ENCODE results near the gene MYBBP1A.

The MYBBP1A gene

DNA sequence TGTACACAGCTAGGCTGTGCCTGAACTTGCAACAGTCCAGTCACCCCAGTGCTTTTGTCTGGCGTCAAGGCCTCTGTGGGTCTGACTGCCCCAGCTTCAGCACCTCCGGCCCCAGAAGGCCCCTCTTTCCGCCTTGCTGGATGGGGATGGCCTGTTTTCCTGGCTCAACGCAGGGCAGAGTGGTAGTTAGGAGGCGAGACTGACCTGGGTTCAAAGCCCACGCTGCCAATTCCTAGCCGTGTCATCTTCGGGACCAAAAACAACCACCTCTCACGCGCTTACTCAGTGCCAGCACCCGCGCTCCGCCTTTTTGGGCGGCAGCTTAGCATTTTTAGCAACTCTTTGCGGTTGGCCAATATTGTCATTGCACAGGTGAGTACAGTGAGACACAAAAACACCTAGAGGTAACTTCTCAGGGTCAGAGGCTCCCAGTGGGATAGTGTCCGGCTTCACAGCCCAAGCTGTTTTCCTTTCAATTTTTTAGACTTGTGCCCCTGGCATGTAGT, 4.6 kb downstream of the MYBBP1A start:
- H3K4me3 ChIP-seq (ENCODE audit: low read depth, low read length) = no peak overlapping the region

DNA sequence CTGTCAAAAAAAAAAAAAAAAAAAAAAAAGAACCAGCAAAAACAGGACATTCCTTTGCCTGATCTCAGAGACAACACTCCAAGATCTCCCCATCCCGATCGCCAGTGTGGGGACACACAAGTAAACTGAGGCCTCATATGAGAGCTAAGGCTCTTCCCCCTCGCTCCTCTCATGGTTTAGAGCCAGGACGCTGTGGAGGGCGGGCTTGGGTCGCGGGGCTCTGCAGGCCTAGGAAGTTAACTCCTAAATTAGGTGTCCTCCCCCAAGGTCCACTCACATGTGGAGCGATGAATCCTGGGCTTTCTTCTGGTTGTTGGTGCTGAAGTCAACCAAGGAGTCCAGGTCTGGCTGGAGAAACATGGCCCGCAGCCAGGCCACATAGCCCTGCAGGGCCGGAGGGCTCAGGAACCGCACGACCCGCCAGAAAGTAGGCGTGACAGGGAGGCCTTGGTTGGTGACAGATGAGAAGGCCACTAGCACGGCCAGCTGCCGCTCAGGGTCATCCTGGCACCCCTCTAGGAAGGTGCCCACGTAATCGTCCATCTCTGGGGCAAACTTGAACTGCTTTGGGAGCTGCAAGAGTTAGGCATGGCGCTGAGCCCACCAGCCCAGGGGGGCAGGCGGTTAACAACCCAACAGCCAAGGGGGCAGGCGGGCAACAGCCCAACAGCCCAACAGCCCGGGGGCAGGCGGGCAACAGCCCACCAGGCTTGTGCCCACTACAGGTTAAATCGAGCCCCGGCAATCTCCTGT, 5.2 kb downstream of the MYBBP1A start:
- DNase-seq (ENCODE audit: low read depth) = no peak
- TF ChIP-seq CTCF (IDR thresholded peaks at IDR 0.05; ENCODE audit: low read depth, low read length) (no peak), POLR2A (IDR thresholded peaks at IDR 0.05; ENCODE audit: extremely low read depth, insufficient read length) (no peak)
- TF ChIP-seq, protein P1, sequence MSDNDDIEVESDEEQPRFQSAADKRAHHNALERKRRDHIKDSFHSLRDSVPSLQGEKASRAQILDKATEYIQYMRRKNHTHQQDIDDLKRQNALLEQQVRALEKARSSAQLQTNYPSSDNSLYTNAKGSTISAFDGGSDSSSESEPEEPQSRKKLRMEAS (IDR thresholded peaks at IDR 0.05; ENCODE audit: low read depth, low read length) = no peak
- no peak overlapping the region for H3K4me3 ChIP-seq (ENCODE audit: low read depth, low read length)

More for the DNA sequence above, 4.6 kb downstream of the MYBBP1A start:
- DNase-seq (ENCODE audit: low read depth) = no peak
- TF ChIP-seq, protein P1 (IDR thresholded peaks at IDR 0.05; ENCODE audit: low read depth, low read length) = no peak
- TF ChIP-seq CTCF (IDR thresholded peaks at IDR 0.05; ENCODE audit: low read depth, low read length) = no peak
- no peak for TF ChIP-seq POLR2A (IDR thresholded peaks at IDR 0.05; ENCODE audit: extremely low read depth, insufficient read length)
- no peak for TF ChIP-seq MYC (IDR thresholded peaks at IDR 0.05; ENCODE audit: low read depth, low read length)

- DNase-seq (ENCODE audit: low read depth) = no peak
- TF ChIP-seq POLR2A (IDR thresholded peaks at IDR 0.05; ENCODE audit: extremely low read depth, insufficient read length) (no peak), CTCF (IDR thresholded peaks at IDR 0.05; ENCODE audit: low read depth, low read length) (no peak), MYC (IDR thresholded peaks at IDR 0.05; ENCODE audit: low read depth, low read length) (no peak)
- TF ChIP-seq, protein P1 (IDR thresholded peaks at IDR 0.05; ENCODE audit: low read depth, low read length) = no peak
- no peak overlapping the region for H3K4me3 ChIP-seq (ENCODE audit: low read depth, low read length)
Measured at GRCh38 chr17:4548721-4549531, 6.3 kb downstream of the MYBBP1A start.

DNA sequence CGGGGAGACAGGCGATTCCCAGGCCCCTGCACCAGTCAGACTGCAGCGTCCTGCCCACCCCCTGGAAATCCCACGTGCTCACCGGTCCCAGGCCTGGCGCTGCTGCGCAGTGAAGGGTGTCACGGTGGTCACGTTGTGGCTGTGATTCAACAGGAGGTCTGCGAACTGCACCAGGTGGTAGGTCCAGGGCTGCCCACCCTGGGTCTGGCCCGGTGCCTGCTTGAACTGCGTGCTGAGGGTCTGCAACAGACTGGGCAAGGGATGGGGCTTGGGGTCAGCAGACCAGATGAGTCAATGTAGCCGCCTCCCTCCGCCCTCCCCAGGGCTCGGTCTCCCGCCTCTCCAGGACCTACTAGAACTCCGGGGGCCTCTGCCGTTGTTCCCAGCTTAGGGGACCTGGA, 7.1 kb downstream of the MYBBP1A start:
- no peak for DNase-seq (ENCODE audit: low read depth)
- no peak overlapping the region for H3K4me3 ChIP-seq (ENCODE audit: low read depth, low read length)
- no peak for TF ChIP-seq POLR2A (IDR thresholded peaks at IDR 0.05; ENCODE audit: extremely low read depth, insufficient read length)
- TF ChIP-seq CTCF (IDR thresholded peaks at IDR 0.05; ENCODE audit: low read depth, low read length) = no peak
- no peak for TF ChIP-seq MYC (IDR thresholded peaks at IDR 0.05; ENCODE audit: low read depth, low read length)
- TF ChIP-seq, protein P1 (IDR thresholded peaks at IDR 0.05; ENCODE audit: low read depth, low read length) = no peak

- TF ChIP-seq MYC (IDR thresholded peaks at IDR 0.05; ENCODE audit: low read depth, low read length) = no peak
- no peak for TF ChIP-seq CTCF (IDR thresholded peaks at IDR 0.05; ENCODE audit: low read depth, low read length)
- TF ChIP-seq, protein P1 (IDR thresholded peaks at IDR 0.05; ENCODE audit: low read depth, low read length) = no peak
- no peak for TF ChIP-seq POLR2A (IDR thresholded peaks at IDR 0.05; ENCODE audit: extremely low read depth, insufficient read length)
- H3K4me3 ChIP-seq (ENCODE audit: low read depth, low read length) = no peak overlapping the region
- no peak for DNase-seq (ENCODE audit: low read depth)
Measured at GRCh38 chr17:4547118-4547906, 7.9 kb downstream of the MYBBP1A start.

Measured in NB4 (cell line).